ENCODE data around the gene CDH12. TPM values are rescaled to one million over a fixed set of nuclear protein-coding genes. Genes with fewer than 3 reads are reported as not detected.

CDH12 gene
- total RNA-seq, 2 donors from 2014 or later = not detected

DNA sequence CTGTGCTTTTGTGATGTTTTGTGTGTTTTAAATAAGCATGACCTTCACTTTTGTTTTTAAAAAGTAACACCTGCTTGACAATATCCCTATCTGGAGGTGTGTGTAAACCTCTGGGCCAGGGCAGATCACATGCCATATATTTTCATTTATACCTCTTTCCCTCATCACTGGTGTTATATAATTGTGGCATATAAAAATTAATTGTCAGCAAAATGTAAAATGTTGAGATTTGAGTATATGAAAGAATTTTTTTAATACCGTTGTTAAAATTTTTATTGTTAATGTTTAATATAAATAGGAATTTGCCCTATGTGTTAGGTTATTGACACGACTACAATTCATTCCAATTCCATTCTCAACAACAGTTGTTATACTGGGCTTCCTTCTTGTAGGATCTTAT, 6.5 kb downstream of the CDH12 start:
- no peak for DNase-seq (ENCODE audit: low spot score)
- TF ChIP-seq, protein P1, sequence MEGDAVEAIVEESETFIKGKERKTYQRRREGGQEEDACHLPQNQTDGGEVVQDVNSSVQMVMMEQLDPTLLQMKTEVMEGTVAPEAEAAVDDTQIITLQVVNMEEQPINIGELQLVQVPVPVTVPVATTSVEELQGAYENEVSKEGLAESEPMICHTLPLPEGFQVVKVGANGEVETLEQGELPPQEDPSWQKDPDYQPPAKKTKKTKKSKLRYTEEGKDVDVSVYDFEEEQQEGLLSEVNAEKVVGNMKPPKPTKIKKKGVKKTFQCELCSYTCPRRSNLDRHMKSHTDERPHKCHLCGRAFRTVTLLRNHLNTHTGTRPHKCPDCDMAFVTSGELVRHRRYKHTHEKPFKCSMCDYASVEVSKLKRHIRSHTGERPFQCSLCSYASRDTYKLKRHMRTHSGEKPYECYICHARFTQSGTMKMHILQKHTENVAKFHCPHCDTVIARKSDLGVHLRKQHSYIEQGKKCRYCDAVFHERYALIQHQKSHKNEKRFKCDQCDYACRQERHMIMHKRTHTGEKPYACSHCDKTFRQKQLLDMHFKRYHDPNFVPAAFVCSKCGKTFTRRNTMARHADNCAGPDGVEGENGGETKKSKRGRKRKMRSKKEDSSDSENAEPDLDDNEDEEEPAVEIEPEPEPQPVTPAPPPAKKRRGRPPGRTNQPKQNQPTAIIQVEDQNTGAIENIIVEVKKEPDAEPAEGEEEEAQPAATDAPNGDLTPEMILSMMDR (IDR thresholded peaks at IDR 0.05) = no peak

DNA sequence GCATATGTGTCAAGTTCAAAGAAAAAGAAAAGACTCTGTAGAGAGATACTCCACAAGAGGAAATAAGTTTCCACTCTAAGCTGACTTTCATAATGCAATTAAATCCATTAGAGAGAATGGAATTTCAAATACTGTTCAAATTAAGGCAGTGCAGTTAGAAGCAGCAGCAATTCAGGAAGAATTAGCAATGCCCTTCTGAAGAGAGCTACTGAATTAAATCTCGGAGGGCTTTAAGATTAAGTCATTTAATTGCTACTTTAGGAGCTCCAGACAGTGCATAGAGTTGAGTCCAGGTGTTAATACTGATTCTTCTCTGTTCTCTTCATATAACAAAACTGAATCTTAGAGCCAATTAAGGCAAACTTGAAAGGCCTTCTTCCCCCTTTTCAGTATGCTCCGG, 8.5 kb downstream of the CDH12 start:
- Histone ChIP-seq H3K27me3 (no peaks in the 10 kb centered on the region), H3K4me3 (no peak overlapping the region), H3K27ac (no peak overlapping the region), H3K4me1 (no peaks in the 10 kb centered on the region), H3K36me3 (no peaks in the 10 kb centered on the region), H3K9me3 (no peaks in the 10 kb centered on the region)
- TF ChIP-seq, protein P1 (IDR thresholded peaks at IDR 0.05) = no peak
- no peak for DNase-seq (ENCODE audit: low spot score)

More for the DNA sequence above, 6.5 kb downstream of the CDH12 start:
- Histone ChIP-seq H3K9me3 (no peaks in the 10 kb centered on the region), H3K36me3 (no peaks in the 10 kb centered on the region), H3K4me1 (no peaks in the 10 kb centered on the region), H3K27ac (no peak overlapping the region), H3K27me3 (no peaks in the 10 kb centered on the region), H3K4me3 (no peak overlapping the region)

DNA sequence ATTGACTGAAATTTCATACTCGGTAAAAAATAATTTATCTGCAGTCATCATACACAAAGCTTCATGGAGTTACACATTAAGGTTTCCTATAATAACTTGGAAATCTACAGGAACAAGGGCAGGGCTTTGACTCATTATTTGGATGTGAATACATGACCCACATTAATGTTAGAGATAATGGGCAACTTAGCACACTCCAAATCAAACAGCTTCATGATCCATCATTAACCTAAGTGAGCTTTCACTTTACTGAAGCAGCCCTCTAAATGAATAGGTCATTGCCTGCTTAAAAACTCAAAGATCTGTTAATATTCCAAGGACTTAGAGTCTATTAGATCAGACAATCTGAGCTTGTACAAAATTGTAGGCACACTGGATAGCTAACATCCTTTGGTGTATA, 9.0 kb downstream of the CDH12 start:
- H3K4me1 ChIP-seq = no peaks in the 10 kb centered on the region
- no peaks in the 10 kb centered on the region for H3K27me3 ChIP-seq
- no peaks in the 10 kb centered on the region for H3K36me3 ChIP-seq
- TF ChIP-seq, protein P1 (IDR thresholded peaks at IDR 0.05) = no peak
- H3K27ac ChIP-seq = no peak overlapping the region
- no peak overlapping the region for H3K4me3 ChIP-seq
- no peak for DNase-seq (ENCODE audit: low spot score)
- no peaks in the 10 kb centered on the region for H3K9me3 ChIP-seq

DNA sequence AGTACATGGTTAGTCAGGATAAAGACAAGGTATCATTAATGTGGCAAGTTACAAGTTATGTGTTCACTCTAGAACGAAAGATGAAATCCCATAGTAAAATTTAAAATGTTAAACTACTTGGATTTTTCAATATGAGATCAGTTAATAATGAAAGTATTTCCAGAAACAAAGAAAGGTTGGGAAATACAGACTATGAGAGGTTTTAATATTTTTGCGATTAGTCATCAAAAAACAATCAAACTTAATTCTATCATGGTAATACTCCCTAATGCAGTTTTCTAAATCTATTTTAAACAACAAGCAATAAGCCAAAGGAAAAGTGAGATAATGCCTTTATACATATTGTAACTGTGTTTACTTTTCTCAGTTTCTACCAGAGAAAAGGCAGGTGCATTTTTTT, 10.6 kb downstream of the CDH12 start:
- no peak overlapping the region for H3K27ac ChIP-seq
- TF ChIP-seq, protein P1 (IDR thresholded peaks at IDR 0.05) = no peak

DNA sequence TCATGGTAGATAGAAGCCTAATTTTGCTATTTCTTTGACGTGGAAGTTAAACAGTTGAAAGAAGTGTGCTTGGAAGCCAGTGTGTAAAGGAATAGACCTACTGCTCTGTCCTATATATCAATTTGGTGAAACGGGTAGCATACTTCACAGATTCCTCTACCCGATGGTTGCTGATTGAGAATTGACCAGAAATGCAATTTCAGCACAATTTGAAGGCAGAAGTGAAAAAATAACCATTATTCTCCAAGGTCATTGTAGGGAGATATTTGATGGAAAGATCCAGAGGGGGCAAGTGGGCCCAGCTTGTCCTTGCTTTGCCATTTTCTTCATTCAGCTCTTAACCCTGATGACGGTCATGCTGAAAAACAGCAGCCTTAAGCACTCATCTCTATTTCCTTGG, 15.3 kb downstream of the CDH12 start:
- Histone ChIP-seq H3K4me3 (no peak overlapping the region), H3K9me3 (no peaks in the 10 kb centered on the region), H3K36me3 (no peaks in the 10 kb centered on the region), H3K27me3 (no peaks in the 10 kb centered on the region), H3K4me1 (no peaks in the 10 kb centered on the region), H3K27ac (no peak overlapping the region)
- TF ChIP-seq, protein P1 (IDR thresholded peaks at IDR 0.05) = no peak
- no peak for DNase-seq (ENCODE audit: low spot score)

More for the DNA sequence above, 10.6 kb downstream of the CDH12 start:
- Histone ChIP-seq H3K9me3 (no peaks in the 10 kb centered on the region), H3K4me1 (no peaks in the 10 kb centered on the region), H3K36me3 (no peaks in the 10 kb centered on the region), H3K27me3 (no peaks in the 10 kb centered on the region), H3K4me3 (no peak overlapping the region)
- DNase-seq (ENCODE audit: low spot score) = no peak

DNA sequence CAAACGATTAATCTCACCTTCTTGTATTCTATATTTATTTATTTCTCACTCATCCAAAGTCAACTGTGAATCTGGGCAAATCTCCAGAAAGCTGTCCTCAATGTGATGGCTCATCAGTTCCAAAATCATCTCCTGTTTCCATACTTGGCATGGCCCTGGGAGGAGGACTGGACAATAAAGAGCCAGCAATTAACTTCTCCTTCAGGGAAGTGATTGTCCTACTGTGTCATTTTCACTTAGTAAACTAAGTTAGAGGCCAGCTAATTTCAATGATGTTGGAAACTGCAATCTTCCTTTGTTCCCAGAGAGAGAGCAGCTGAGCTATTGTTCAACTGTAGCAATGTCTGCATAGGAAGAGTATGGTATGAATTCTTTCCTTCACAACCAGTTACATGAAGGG, 17.5 kb downstream of the CDH12 start:
- Histone ChIP-seq H3K9me3 (no peaks in the 10 kb centered on the region), H3K36me3 (no peaks in the 10 kb centered on the region), H3K27me3 (no peaks in the 10 kb centered on the region), H3K4me1 (no peaks in the 10 kb centered on the region), H3K27ac (no peak overlapping the region), H3K4me3 (no peak overlapping the region)
- TF ChIP-seq, protein P1 (IDR thresholded peaks at IDR 0.05) = no peak
- no peak for DNase-seq (ENCODE audit: low spot score)
